ENCODE data around the gene RUNX3.
A peak's percentile ranks its signal among the peaks of the same experiment; 100 is the strongest.
"Not testable (repeated sequence)": the region's sequence is repeated elsewhere in the genome, so short reads cannot be mapped to it uniquely, and the experiment has no call there.

Gene RUNX3

GRCh38 chr1:24912376-24913273 lies 17.5 kb downstream of the RUNX3 start:
- DNase-seq: no peak

- DNase-seq: no peak
Observed at GRCh38 chr1:24911651-24912155, 18.4 kb downstream of the RUNX3 start.

- DNase-seq: peak in 3 of 4 experiments; percentile 48 to 58 (median 51)
Observed at GRCh38 chr1:24910751-24911650, 19.1 kb downstream of the RUNX3 start.

- DNase-seq: no peak
Observed at GRCh38 chr1:24910210-24910609, 19.9 kb downstream of the RUNX3 start.

GRCh38 chr1:24909388-24909898 lies 20.6 kb downstream of the RUNX3 start:
- DNase-seq: no peak

- DNase-seq: no peak
Observed at GRCh38 chr1:24908591-24909259, 21.4 kb downstream of the RUNX3 start.

- DNase-seq: not testable (repeated sequence)
Observed at GRCh38 chr1:24907587-24908294, 22.3 kb downstream of the RUNX3 start.

- no peak for DNase-seq
Observed at GRCh38 chr1:24906760-24907490, 23.2 kb downstream of the RUNX3 start.

GRCh38 chr1:24905979-24906720 lies 23.9 kb downstream of the RUNX3 start:
- no peak for DNase-seq

GRCh38 chr1:24905355-24905978 lies 24.6 kb downstream of the RUNX3 start:
- no peak for DNase-seq

GRCh38 chr1:24904731-24905354 lies 25.2 kb downstream of the RUNX3 start:
- DNase-seq: no peak

GRCh38 chr1:24903955-24904730 lies 25.9 kb downstream of the RUNX3 start:
- no peak for DNase-seq

GRCh38 chr1:24903560-24903954 lies 26.5 kb downstream of the RUNX3 start:
- no peak for DNase-seq

GRCh38 chr1:24903011-24903461 lies 27.0 kb downstream of the RUNX3 start:
- DNase-seq: no peak

- no peak for DNase-seq
Observed at GRCh38 chr1:24902471-24902891, 27.6 kb downstream of the RUNX3 start.

GRCh38 chr1:24901791-24902470 lies 28.1 kb downstream of the RUNX3 start:
- no peak for DNase-seq

GRCh38 chr1:24900985-24901781 lies 28.9 kb downstream of the RUNX3 start:
- DNase-seq: no peak

Measured in activated CD4-positive, CD25-positive, alpha-beta regulatory T cell (primary cell).